Suprapubic skin (tissue), 3 donors: Measurements from ENCODE around the gene GABRB3.

Experiments
- CTCF ChIP-seq, 2 donors: fragments of 200-600 bp in 1 of 2; fragments of 450-650 bp in 1 of 2; sonication (generic) in 1 of 2; IDR thresholded peaks; one replicate each; pipeline ENCODE4 v1.5.1; 2016 to 2019; ENCODE audit warnings: antibody characterized with exemption in 2 of 2, mild to moderate bottlenecking in 1 of 2, moderate library complexity in 1 of 2
- EP300 ChIP-seq: sonication (generic); formaldehyde crosslinking; IDR thresholded peaks from one replicate; pipeline ENCODE4 v1.6.1; 2017; ENCODE audit warnings: antibody characterized with exemption
- POLR2A ChIP-seq, 2 donors: fragments of 450-650 bp; IDR thresholded peaks; one replicate each; pipeline ENCODE4 v1.6.1; 2017; ENCODE audit warnings: antibody characterized with exemption in 2 of 2, mild to moderate bottlenecking in 2 of 2, moderate library complexity in 2 of 2

GRCh38 chr15:26759986-26760385, 12.9 kb downstream of the GABRB3 start:
- TF ChIP-seq EP300 (no peak), POLR2A (IDR thresholded peaks at IDR 0.05) (no peak), CTCF (IDR thresholded peaks at IDR 0.05) (no peak)
